Measurements from ENCODE around the gene ZNF415. TPM values are rescaled to one million over a fixed set of nuclear protein-coding genes. Genes with fewer than 3 reads are reported as not detected.

ZNF415 gene
- total and polyA plus RNA-seq, 9 of the 15 experiments (the other 6 are each of a cell fraction or from before 2014, with no cell fraction given): 0.06 to 0.82 (median 0.14) TPM; not detected in 2

DNA sequence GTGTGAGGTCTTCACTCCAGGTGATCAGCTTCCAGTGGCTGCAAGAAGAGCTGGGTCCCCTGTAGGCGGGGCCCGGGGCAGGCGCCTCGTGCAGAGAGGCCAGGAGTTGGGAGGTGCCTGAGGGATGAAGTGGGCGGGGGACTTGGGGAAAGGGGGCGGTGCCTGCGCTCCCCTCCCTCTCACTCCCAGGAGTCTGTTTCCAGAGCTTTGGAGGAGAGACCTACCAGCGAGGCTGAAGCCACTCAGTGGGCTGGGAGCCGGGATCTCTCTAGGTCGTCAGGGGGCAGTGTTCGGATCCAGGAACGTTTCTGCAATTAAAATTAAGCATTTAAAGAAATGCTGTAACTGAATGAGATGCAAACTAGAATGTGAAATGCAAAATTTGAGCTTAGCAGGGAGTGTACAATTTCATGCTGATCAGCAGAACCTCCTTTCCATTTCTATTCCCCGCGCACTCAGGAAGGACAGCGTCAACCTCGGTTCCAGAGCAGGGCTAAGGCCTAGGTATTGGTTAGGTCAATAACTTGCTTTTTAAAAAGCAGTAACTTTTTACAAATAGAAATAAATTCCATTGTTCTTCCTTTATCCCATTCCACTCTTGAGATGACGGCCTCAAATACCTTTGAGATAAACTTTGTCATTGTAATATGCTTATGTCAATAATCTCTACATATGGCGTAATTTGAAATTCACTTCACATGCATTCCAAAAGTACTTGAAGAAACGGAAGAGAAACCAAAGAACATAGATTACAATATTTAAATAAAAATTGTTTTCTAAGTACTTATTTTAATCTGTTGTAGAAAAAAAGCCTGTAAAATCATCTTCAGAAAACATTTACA is 41.1 kb downstream of the ZNF415 start:
- no TSS peak for BruUV-seq (replicated peaks)

More for the DNA sequence above, 41.1 kb downstream of the ZNF415 start:
- intact Hi-C loops (cut with micrococcal nuclease) (no loop called here), in situ Hi-C loops (cut with MboI) (no loop called here)
- FAIRE-seq: no peak
- no peaks in the 10 kb centered on the region for H3K9me1 ChIP-seq (ENCODE audit: control insufficient read depth, insufficient read depth, low read length)
- no peak overlapping the region for H2AFZ ChIP-seq (ENCODE audit: low read depth, low read length)
- no peak overlapping the region for H3K9ac ChIP-seq (ENCODE audit: insufficient read depth in 1 of 2, low read depth in 2 of 2, low read length in 2 of 2)
- H3K36me3 ChIP-seq (ENCODE audit: control insufficient read depth, insufficient read depth, low read length): peaks cover 60% of the 10 kb centered on the region
- CTCF ChIA-PET (ENCODE audit: low intra/inter-chr PET ratio): interaction anchor here (0.8 kb wide), 1 partner anchor 735 kb away, joined by 4 read pairs; no protein-coding TSS in a partner anchor
- H3K79me2 ChIP-seq (ENCODE audit: control insufficient read depth, insufficient read depth, low read length): peaks cover 21% of the 10 kb centered on the region
- POLR2A ChIA-PET: no interaction called here
- H3K9me3 ChIP-seq (replicated peaks; ENCODE audit: control insufficient read depth, insufficient read depth, low read depth, low read length): no peaks in the 10 kb centered on the region
- H3K27ac ChIP-seq (ENCODE audit: extremely low read depth, low read depth, low read length): no peak overlapping the region
- no peaks in the 10 kb centered on the region for H3K4me1 ChIP-seq (replicated peaks in 1 of 2; ENCODE audit: control insufficient read depth in 2 of 2, insufficient read depth in 2 of 2, low read length in 2 of 2)
- H3K4me2 ChIP-seq (ENCODE audit: insufficient read depth, low read length): no peak overlapping the region
- peak in 2 of 4 experiments; percentile 35 to 37 for DNase-seq (ENCODE audit: extremely low read depth in 1 of 4, low spot score in 3 of 4)
- H4K20me1 ChIP-seq (replicated peaks; ENCODE audit: control insufficient read depth, insufficient read depth, low read length): no peaks in the 10 kb centered on the region
- no peak for TF ChIP-seq RNF2 (IDR thresholded peaks at IDR 0.05)
- TF ChIP-seq, protein P1, sequence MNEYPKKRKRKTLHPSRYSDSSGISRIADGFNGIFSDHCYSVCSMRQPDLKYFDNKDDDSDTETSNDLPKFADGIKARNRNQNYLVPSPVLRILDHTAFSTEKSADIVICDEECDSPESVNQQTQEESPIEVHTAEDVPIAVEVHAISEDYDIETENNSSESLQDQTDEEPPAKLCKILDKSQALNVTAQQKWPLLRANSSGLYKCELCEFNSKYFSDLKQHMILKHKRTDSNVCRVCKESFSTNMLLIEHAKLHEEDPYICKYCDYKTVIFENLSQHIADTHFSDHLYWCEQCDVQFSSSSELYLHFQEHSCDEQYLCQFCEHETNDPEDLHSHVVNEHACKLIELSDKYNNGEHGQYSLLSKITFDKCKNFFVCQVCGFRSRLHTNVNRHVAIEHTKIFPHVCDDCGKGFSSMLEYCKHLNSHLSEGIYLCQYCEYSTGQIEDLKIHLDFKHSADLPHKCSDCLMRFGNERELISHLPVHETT (CRISPR knock-in tag; conservative IDR thresholded peaks at IDR 0.05 in 1 of 2, IDR thresholded peaks at IDR 0.05 in 1 of 2): no peak
- no peak for TF ChIP-seq RBM17 (IDR thresholded peaks at IDR 0.05; ENCODE audit: borderline replicate concordance, low read depth, low read length)
- TF ChIP-seq ZFPM2 (CRISPR knock-in tag; IDR thresholded peaks at IDR 0.05): no peak
- TF ChIP-seq, protein P2, sequence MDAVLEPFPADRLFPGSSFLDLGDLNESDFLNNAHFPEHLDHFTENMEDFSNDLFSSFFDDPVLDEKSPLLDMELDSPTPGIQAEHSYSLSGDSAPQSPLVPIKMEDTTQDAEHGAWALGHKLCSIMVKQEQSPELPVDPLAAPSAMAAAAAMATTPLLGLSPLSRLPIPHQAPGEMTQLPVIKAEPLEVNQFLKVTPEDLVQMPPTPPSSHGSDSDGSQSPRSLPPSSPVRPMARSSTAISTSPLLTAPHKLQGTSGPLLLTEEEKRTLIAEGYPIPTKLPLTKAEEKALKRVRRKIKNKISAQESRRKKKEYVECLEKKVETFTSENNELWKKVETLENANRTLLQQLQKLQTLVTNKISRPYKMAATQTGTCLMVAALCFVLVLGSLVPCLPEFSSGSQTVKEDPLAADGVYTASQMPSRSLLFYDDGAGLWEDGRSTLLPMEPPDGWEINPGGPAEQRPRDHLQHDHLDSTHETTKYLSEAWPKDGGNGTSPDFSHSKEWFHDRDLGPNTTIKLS (IDR thresholded peaks at IDR 0.05; ENCODE audit: borderline replicate concordance, low read depth): no peak
- TF ChIP-seq ZBTB7A (IDR thresholded peaks at IDR 0.05; ENCODE audit: borderline replicate concordance, control insufficient read depth, low read depth, low read length): no peak
- TF ChIP-seq ZFX (CRISPR knock-in tag; IDR thresholded peaks at IDR 0.05): no peak
- TF ChIP-seq RBM39 (optimal IDR thresholded peaks at IDR 0.05; ENCODE audit: low read depth, low read length): no peak
- TF ChIP-seq TAL1 (IDR thresholded peaks at IDR 0.05): no peak
- TF ChIP-seq RBFOX2 (IDR thresholded peaks at IDR 0.05; ENCODE audit: low read depth, low read length): no peak
- no peak for TF ChIP-seq XRCC5 (IDR thresholded peaks at IDR 0.05; ENCODE audit: low read depth, low read length)
- TF ChIP-seq ZNF316 (IDR thresholded peaks at IDR 0.05): no peak
- ATAC-seq: no peak
- WGBS (ENCODE audit: insufficient coverage, low coverage, missing lambda C conversion rate): 90% methylated on average over 16 of the region's 19 CpGs
- H3K4me3 ChIP-seq: no peak overlapping the region
- no peaks in the 10 kb centered on the region for H3K27me3 ChIP-seq (ENCODE audit: control insufficient read depth in 2 of 2, insufficient read depth in 2 of 2, low read length in 2 of 2)

All from K562 (cell line).